ENCODE data around the gene DVL1. TPM values are rescaled to one million over a fixed set of nuclear protein-coding genes. Genes with fewer than 3 reads are reported as not detected.

Gene DVL1
- total RNA-seq, 1 experiment from 2014 or later: 71.0 TPM

DNA sequence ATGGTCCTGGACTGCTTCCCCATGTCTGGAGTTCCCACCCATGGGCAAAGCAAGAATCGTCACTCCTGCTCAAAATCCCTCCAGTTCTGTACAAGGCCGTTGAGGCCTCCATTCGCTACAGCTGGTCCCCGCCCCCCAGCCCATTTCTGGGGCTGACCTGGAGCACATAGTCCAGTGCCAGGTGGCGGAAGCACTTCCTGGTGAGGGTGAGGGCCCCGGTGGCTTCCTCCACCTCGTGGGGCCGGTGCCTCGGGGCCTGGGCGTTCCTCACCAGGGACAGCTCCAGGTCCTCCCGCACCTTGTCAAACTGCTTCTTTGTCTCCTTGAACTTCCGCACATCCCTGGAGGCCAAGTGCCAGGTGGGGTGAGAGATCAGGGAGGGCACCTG is 48.9 kb downstream of the DVL1 start:
- H3K27ac Mint-ChIP-seq: peak overlapping the region in 1 of 3 experiments; percentile 87; a peak in 1 of 7 replicates
- H4K20me1 ChIP-seq (ENCODE audit: control insufficient read depth, insufficient read depth, insufficient read length): no peaks in the 10 kb centered on the region

More for the DNA sequence above, 48.9 kb downstream of the DVL1 start:
- no peak overlapping the region for H4K91ac ChIP-seq (ENCODE audit: insufficient read length, low read depth, low read length)
- WGBS (ENCODE audit: extremely low coverage, insufficient read length, low lambda C conversion rate): no CpG with 5 or more reads among the region's 12 CpGs
- no peak overlapping the region for H3T11ph ChIP-seq (ENCODE audit: low read length)
- no peak overlapping the region for H2BK120ac ChIP-seq (ENCODE audit: low read depth, low read length, poor library complexity, severe bottlenecking)
- no peak overlapping the region for H3K4me2 ChIP-seq (ENCODE audit: insufficient read depth, insufficient read length, low read length)
- H3K9ac ChIP-seq (ENCODE audit: extremely low read depth, insufficient read length, low read length): no peak overlapping the region
- H3K27me3 Mint-ChIP-seq (ENCODE audit: low read depth): no peaks in the 10 kb centered on the region
- no peak overlapping the region for H3K56ac ChIP-seq (ENCODE audit: insufficient read length, low read depth, low read length)
- no peak overlapping the region for H3K23ac ChIP-seq (ENCODE audit: insufficient read length, low read depth, low read length)
- H3K4me1 ChIP-seq (ENCODE audit: insufficient read depth, low read length): no peaks in the 10 kb centered on the region; the same call in 1 of the 2 replicates
- H3K36me3 Mint-ChIP-seq (ENCODE audit: insufficient read depth in 1 of 3, low read depth in 3 of 3): no peaks in the 10 kb centered on the region; a peak in 1 of 7 replicates
- no peak overlapping the region for H4K5ac ChIP-seq (ENCODE audit: insufficient read length, low read depth, low read length)
- H2BK20ac ChIP-seq (ENCODE audit: low read depth, low read length, poor library complexity, severe bottlenecking): no peak overlapping the region
- no peaks in the 10 kb centered on the region for H3K23me2 ChIP-seq (ENCODE audit: insufficient read length, low read depth, low read length, poor library complexity, severe bottlenecking)
- H3K27ac ChIP-seq (ENCODE audit: insufficient read length, low read depth, low read length): no peak overlapping the region
- H2BK5ac ChIP-seq (ENCODE audit: insufficient read length, low read length): no peak overlapping the region
- no peaks in the 10 kb centered on the region for H3K27me3 ChIP-seq (ENCODE audit: insufficient read depth, low read length)
- no peaks in the 10 kb centered on the region for H3K79me1 ChIP-seq (ENCODE audit: insufficient read depth, low read depth, low read length, poor library complexity, severe bottlenecking)
- no peak overlapping the region for H3K18ac ChIP-seq (ENCODE audit: insufficient read length, low read depth, low read length)
- no peak overlapping the region for H2BK12ac ChIP-seq (ENCODE audit: insufficient read length, low read depth, low read length)
- no peaks in the 10 kb centered on the region for H3K9me3 ChIP-seq (ENCODE audit: control insufficient read depth, low read depth, low read length)
- no peak overlapping the region for H3K4ac ChIP-seq (ENCODE audit: low read depth, low read length)
- DNase-seq: no peak
- no peaks in the 10 kb centered on the region for H3K9me3 Mint-ChIP-seq
- H2AFZ ChIP-seq (ENCODE audit: low read length): no peak overlapping the region
- H3K4me3 Mint-ChIP-seq: no peak overlapping the region; a peak in 1 of 5 replicates
- TF ChIP-seq, protein P1, sequence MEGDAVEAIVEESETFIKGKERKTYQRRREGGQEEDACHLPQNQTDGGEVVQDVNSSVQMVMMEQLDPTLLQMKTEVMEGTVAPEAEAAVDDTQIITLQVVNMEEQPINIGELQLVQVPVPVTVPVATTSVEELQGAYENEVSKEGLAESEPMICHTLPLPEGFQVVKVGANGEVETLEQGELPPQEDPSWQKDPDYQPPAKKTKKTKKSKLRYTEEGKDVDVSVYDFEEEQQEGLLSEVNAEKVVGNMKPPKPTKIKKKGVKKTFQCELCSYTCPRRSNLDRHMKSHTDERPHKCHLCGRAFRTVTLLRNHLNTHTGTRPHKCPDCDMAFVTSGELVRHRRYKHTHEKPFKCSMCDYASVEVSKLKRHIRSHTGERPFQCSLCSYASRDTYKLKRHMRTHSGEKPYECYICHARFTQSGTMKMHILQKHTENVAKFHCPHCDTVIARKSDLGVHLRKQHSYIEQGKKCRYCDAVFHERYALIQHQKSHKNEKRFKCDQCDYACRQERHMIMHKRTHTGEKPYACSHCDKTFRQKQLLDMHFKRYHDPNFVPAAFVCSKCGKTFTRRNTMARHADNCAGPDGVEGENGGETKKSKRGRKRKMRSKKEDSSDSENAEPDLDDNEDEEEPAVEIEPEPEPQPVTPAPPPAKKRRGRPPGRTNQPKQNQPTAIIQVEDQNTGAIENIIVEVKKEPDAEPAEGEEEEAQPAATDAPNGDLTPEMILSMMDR (conservative IDR thresholded peaks at IDR 0.05): no peak
- peaks cover 4 to 10% of the 10 kb centered on the region in 2 experiments; a peak in 2 of 4 replicates for H3K4me1 Mint-ChIP-seq
- H2AK5ac ChIP-seq (ENCODE audit: insufficient read length, low read length): no peak overlapping the region
- H2BK15ac ChIP-seq (ENCODE audit: low read depth, low read length): no peak overlapping the region
- no peak overlapping the region for H3K14ac ChIP-seq (ENCODE audit: insufficient read depth, low read length)
- H3K79me2 ChIP-seq (ENCODE audit: insufficient read depth, low read length): no peaks in the 10 kb centered on the region
- no peak overlapping the region for H4K8ac ChIP-seq (replicated peaks; ENCODE audit: insufficient read length, low read depth, low read length)
